Dedifferentiated amniotic fluid mesenchymal stem cell (primary cell): Measurements from ENCODE around the gene DOCK1.

Experiments used
- DNase-seq: peaks from one replicate; pipeline ENCODE4 v3.0.0-alpha.2; 2016; ENCODE audit errors: extremely low spot score

DOCK1 gene

DNA sequence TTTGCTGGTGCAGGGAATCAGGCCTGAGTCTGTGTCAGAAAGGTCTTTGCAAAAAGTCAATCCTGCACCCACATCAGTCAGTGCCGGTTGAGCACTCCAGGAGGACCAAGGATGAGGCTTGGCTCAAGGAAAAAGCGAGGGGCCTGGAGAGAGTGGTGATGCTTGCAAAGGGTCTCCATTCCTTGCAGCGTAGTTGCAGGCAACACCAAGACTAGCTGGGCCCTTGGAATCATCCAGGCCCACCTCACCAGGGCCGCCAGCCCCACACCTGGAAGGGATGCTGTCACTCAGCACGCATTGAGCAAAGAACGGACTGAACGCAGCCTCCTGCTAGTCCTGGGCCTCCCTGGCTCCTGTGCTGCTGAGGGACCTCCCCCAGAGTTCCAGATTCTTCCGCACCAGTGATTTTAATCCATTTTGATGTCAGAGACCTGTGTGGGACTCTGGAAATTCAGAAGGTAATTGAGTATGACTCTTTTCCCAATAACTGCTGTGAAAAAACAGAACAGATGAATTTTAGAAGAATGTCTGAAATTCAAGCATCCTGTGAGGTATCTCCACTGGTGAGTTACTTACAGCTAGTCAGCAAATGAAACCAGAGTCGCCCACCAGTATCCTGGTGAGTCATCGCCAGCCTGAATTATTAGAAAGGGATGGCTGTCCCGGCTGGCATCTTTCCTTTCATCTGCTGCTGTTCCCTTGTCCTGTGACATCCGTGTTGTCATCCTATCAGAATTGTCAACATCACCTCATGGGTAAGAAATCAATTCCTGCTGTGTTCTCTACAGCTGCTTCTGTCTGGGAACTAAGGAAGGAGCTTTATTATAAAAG, 493.1 kb downstream of the DOCK1 start:
- no peak for DNase-seq

- DNase-seq = no peak
Observed at GRCh38 chr10:127398971-127399365, 493.7 kb downstream of the DOCK1 start.

DNA sequence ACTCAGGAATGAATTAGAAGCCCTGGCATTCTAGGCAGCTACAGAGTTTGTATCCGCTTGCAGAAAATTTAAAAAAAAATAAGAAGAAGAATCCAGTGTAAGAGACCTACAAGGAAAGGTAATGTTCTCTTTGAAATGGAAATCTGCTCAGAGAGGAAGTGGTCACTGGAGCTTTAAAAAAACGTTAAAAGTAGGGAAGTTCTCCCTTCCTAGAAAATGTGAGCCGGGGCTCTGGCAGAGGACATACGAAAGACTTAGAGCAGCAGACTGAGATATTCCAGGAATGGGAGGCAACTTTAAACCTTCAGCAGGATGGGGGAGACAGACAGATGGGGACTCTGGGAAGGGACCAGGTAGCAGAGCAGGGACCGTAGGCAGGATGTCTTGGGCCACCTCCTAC, 494.4 kb downstream of the DOCK1 start:
- no peak for DNase-seq

DNA sequence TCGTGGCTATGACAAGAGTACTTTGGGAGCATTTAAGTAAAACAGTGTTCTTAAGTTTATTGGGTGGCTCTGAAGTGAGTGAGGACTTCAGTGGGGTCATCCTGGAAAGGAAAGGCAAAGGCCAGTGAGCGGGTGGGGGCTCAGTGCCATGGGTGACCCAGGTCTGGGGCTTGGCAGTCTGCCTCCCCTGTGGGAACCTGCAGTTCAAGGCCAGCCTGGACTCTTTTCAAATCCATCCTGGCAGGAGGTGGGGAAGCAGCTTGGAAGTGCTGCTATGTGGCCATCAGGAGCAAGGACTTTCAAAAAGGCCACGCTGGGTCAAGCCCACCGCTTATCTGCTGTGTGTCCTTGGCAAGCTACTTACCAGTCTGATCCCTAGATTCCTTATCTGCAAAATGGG, 495.0 kb downstream of the DOCK1 start:
- DNase-seq = no peak

DNA sequence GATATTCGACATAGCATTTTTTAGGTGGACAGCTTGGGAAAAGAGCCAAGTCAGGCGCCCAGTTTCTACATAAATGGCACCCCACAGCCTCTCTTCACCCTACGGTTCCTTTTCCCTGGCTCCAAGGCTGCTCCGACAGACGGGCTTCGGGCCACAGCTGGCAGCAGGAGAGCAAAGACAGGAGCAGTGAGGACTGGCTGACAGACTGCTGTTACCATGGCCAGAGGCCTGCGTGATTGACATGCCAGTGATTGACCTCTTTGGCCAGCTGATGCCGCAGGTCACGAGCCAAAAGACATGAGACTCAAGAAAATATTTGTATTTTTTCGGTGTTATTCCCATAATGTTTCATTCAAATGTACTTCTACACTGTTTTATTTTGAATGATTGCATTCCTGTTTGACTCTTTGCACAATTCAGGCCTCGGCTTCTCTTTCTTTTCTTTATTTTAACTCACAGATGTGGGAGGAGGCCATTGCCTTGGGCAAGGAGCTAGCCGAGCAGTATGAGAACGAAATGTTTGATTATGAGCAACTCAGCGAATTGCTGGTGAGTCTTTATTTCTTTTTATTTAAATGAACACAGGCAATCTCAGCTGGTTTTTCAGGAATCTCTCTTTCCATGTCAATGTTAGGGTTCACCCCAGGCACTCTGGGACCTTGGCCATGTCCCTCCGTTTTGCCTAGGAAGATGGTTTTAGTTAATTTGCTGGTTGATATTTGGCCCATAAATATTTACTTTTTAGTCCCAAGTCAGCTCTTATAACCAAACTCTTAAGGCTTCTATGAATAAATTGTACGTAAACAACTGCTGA, 497.6 kb downstream of the DOCK1 start:
- DNase-seq = no peak

DNA sequence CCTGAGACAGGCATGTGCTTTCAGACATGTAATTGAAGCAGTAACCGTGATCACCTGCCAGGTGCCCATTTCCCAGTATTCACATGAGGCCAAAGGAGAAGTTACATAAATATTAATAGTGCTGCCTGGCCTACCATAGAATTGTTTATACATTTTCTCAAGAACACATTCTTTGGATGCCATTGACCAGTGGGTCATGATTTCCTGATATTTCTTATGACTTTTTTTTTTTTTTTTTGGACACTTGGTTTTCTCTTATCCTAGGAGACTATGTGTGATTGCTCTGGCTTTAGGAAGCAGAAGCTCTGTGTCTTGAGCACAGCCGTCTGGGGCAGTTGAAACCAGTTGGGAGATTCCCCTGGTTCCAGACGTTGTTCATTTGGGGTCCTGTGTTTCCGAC, 500.0 kb downstream of the DOCK1 start:
- DNase-seq = peak; percentile 67

- DNase-seq = no peak
Observed at GRCh38 chr10:127406018-127406550, 500.9 kb downstream of the DOCK1 start.

GRCh38 chr10:127407551-127407950, 502.3 kb downstream of the DOCK1 start:
- DNase-seq = no peak

GRCh38 chr10:127408112-127408710, 503.0 kb downstream of the DOCK1 start:
- DNase-seq = no peak

- peak; percentile 20 for DNase-seq
Observed at GRCh38 chr10:127408733-127409132, 503.5 kb downstream of the DOCK1 start.

DNA sequence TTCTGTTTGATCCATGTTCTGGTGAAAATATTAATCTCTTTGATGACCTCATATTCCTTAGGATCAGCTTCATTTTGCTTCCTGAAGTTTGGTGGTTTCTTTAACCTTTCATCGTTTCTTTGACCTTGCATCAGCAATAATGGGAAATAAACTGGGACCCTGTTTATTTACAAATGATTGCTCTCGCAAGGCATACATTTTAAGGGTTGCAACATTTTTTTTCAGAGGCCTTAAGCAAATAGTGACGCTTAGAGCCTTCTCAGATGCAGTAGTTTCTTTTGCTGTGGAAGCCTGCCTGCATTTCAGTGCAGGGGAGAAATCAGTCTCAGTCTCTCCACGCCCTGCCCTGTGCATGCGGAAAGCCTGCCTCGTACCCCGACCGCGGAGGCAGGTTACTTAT, 504.8 kb downstream of the DOCK1 start:
- no peak for DNase-seq

- no peak for DNase-seq
Observed at GRCh38 chr10:127411062-127411461, 505.8 kb downstream of the DOCK1 start.

DNA sequence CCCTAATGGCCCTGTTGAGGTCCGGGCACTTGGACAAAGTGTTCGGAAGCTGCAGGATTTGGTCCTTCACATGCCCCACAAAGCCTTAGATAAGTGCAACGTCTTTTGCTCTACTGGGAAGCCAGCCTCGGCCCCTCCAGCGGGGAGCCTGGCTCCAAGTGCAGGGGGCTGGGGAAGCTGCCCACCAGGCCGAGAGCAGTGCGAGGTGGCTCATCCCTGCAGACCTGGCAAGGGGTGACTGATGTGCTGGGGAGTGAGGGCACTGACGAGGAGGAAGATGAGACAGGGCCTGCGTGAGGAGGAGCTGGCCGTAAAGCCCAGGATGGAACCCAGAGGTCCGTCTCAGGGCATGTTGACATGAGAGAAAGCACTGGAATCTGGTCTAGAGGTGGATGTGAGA, 508.1 kb downstream of the DOCK1 start:
- DNase-seq = no peak

DNA sequence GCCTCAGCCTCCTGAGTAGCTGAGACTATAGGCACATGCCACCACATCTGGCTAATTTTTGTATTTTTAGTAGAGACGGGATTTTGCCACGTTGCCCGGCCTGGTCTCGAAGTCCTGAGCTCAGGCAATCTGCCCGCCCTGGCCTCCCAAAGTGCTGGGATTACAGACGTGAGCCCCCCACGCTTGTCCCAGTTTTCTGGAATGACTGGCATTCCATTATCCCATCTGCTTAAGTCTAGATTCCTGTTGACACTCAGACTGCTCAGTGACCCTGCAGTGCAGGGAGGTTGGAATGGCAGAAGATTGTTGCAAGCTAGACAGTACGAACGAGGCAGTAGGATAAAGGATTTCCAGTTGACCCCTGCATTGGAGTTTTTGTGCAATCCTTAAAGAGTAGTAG, 508.8 kb downstream of the DOCK1 start:
- DNase-seq = no peak

DNA sequence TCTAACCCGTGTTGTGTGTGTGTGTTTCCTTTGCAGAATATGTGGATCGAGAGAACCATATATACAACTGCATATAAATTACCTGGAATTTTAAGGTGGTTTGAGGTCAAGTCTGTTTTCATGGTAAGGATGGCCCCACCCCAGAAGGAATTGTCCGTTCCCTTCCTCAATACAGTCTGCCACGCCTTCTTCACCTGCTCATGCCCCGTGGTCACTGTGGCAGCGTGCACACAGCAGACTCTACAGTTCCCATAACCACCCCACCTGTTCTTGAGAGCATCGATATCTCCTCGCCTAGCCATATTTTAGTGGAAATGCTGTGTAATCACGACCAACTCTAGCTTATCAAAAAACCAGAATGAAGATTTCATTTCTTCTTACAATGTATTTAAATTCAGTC, 509.9 kb downstream of the DOCK1 start:
- DNase-seq = no peak

DNA sequence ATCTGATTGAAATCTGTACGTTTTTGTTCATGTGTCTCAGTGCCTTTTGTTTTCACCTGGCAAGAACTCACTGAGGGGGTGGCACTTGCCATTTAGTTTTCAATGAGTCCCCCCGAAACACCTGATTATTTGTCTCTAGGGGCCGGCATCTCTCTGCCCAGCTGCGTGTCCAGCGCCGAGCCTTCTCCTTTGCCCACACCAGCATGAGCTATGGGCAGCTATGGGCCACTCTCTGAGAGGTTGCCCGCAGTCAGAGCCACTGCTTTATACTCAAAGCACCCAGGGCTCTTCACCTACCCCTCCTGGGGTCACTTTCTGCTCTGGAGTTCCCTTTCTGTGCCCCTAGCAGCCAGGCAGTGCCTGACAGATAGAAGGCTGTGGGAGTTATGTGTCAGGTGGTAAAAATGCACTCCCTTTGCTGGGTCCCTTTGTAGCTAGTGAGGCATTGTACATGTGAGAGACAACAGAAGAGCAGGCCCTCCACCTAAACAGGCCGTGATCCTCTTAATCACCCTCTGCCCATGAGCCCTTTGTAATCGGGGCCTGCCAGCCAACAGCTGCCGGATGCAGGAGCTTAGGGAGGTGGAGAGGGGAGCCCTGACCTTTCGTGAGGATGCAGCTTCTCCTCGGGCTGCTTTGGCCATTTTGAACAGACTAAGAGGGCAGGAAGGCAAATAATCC, 510.8 kb downstream of the DOCK1 start:
- DNase-seq = no peak

- no peak for DNase-seq
Observed at GRCh38 chr10:127417031-127417430, 511.8 kb downstream of the DOCK1 start.

DNA sequence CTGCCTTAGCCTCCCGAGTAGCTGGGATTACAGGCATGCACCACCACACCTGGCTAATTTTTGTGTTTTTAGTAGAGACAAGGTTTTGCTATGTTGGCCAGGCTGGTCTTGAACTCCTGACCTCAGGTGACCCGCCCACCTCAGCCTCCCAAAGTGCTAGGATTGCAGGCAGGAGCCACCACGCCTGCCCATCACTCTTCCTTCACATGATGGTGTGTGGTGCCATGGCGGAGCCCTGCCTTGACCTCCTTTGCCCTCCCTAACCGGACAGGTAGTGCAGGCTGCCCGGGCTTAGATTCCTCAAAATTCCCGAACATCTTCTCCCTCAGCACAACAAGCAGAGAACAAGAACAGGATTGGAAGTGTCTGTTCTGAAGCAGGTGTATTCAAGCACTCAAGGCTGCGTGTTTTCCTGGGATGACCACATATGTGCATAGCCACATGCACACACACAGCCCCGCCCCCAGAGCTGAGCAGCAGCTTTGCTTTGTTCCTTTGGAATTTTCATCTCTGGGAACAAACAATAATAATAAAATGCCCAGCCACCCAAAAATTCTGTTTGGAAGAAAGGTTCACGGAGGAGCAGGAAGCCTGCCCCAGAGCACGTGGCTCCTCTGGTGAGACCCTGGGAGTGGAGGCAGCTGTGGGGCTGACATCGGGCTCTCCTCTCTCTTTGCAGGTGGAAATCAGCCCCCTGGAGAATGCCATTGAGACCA, 512.6 kb downstream of the DOCK1 start:
- no peak for DNase-seq

GRCh38 chr10:127418536-127419168, 513.4 kb downstream of the DOCK1 start:
- no peak for DNase-seq

DNA sequence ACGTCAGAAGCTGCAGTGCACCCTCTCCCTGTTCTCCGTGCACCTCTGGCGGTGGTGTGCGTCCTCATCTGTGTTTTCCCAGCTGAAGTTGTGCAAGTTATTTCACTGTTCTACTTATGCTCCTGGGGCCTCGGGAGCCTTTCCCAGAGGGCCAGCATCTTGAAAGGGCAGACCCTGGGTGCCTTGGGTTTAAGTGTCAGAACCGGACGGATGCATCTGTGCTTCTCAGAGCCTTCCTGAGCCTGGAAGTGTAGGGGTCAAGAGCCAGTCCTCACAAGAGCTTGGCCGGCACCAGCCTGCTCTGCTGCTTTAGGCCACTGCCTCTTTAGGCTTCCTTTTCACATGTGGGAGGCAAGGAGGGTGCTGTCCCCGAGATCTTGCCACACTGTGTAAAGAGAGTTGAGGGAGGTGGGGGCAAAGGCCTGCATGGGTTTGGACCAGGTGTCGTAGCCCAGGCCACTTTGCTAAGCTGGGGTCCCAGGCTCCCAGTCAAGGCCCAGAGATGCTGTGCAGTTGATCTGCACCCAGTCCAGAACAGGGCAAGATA, 515.0 kb downstream of the DOCK1 start:
- no peak for DNase-seq
